WTC11 (cell line): ENCODE results near the gene ATXN7. TPM values are rescaled to one million over a fixed set of nuclear protein-coding genes. Genes with fewer than 3 reads are reported as not detected.
A peak's percentile ranks its signal among the peaks of the same experiment; 100 is the strongest.

ENCODE experiments used
- ATAC-seq: fragments of 200-7000 bp; cut with Tn5 transposase; 2 replicates; pipeline ENCODE4 v1.10.0; 2021; ENCODE audit warnings: mild to moderate bottlenecking, moderate library complexity
- CTCF ChIA-PET: fragments of 300-600 bp; sonication (Branson Sonifier 250); formaldehyde crosslinking; loops from one replicate; lab custom pipeline; 2021; ENCODE audit warnings: antibody characterized with exemption; lab: Charles Lee
- POLR2A ChIA-PET: fragments of 350-600 bp; sonication (Branson Sonifier 250); formaldehyde crosslinking; loops from one replicate; lab custom pipeline; 2021; ENCODE audit warnings: antibody characterized with exemption; lab: Charles Lee
- DNase-seq: peaks from one replicate; pipeline ENCODE4 v3.0.0; 2021; ENCODE audit warnings: low spot score
- H3K27ac Mint-ChIP-seq: 2 replicates; pipeline ENCODE4 v1.8.0; 2021; ENCODE audit warnings: mixed read lengths
- H3K27me3 Mint-ChIP-seq: 2 replicates; pipeline ENCODE4 v1.8.0; 2021; ENCODE audit warnings: low read depth, mild to moderate bottlenecking, moderate library complexity, mixed read lengths
- H3K36me3 Mint-ChIP-seq: 2 replicates; pipeline ENCODE4 v1.8.0; 2021; ENCODE audit warnings: mixed read lengths
- H3K4me1 Mint-ChIP-seq: 2 replicates; pipeline ENCODE4 v1.8.0; 2022; ENCODE audit warnings: mixed read lengths
- H3K4me3 Mint-ChIP-seq: 2 replicates; pipeline ENCODE4 v1.8.0; 2021; ENCODE audit warnings: mild to moderate bottlenecking, moderate library complexity, mixed read lengths
- H3K9me3 Mint-ChIP-seq: 2 replicates; pipeline ENCODE4 v1.8.0; 2021; ENCODE audit warnings: mixed read lengths
- AR ChIP-seq: fragments of 250-450 bp; sonication (Bioruptor Pico); IDR thresholded peaks from 2 replicates; pipeline ENCODE4 v1.9.0; 2021; ENCODE audit warnings: mild to moderate bottlenecking
- ATF1 ChIP-seq: sonication (generic); formaldehyde crosslinking; IDR thresholded peaks from 2 replicates; pipeline ENCODE4 v1.8.1; 2023; ENCODE audit warnings: mild to moderate bottlenecking, moderate library complexity, missing genetic modification reagents
- ATF2 ChIP-seq: sonication (generic); formaldehyde crosslinking; IDR thresholded peaks from 2 replicates; pipeline ENCODE4 v1.8.1; 2022; ENCODE audit warnings: low read depth, missing genetic modification reagents, borderline replicate concordance
- ATF3 ChIP-seq: sonication (generic); formaldehyde crosslinking; conservative IDR thresholded peaks from 2 replicates; pipeline ENCODE4 v1.8.1; 2022; ENCODE audit warnings: mild to moderate bottlenecking, missing genetic modification reagents
- CDX4 ChIP-seq: fragments of 250-450 bp; sonication (Bioruptor Pico); IDR thresholded peaks from 2 replicates; pipeline ENCODE4 v1.9.0; 2021; ENCODE audit warnings: moderate library complexity, mild to moderate bottlenecking, inconsistent platforms, borderline replicate concordance
- CTCF ChIP-seq: fragments of 200-600 bp; IDR thresholded peaks from 2 replicates; pipeline ENCODE4 v1.8.0; 2022; ENCODE audit warnings: antibody characterized with exemption
- ETV6 ChIP-seq: sonication (generic); formaldehyde crosslinking; IDR thresholded peaks from 2 replicates; pipeline ENCODE4 v1.8.1; 2022; ENCODE audit warnings: mild to moderate bottlenecking, missing genetic modification reagents
- FOXJ3 ChIP-seq: sonication (generic); formaldehyde crosslinking; IDR thresholded peaks from 2 replicates; pipeline ENCODE4 v1.9.0; 2021; ENCODE audit warnings: missing genetic modification reagents, mild to moderate bottlenecking, borderline replicate concordance
- FOXK1 ChIP-seq: sonication (generic); formaldehyde crosslinking; IDR thresholded peaks from 2 replicates; pipeline ENCODE4 v1.8.0; 2022; ENCODE audit warnings: mild to moderate bottlenecking, moderate library complexity, missing genetic modification reagents
- IRF2 ChIP-seq: sonication (generic); formaldehyde crosslinking; IDR thresholded peaks from 2 replicates; pipeline ENCODE4 v1.8.0; 2022; ENCODE audit warnings: low read depth, missing genetic modification reagents, borderline replicate concordance
- MXD4 ChIP-seq: fragments of 250-450 bp; sonication (Bioruptor Pico); IDR thresholded peaks from 2 replicates; pipeline ENCODE4 v1.8.0; 2021; ENCODE audit warnings: mild to moderate bottlenecking, moderate library complexity, borderline replicate concordance
- NFE2L1 ChIP-seq: sonication (generic); formaldehyde crosslinking; IDR thresholded peaks from 2 replicates; pipeline ENCODE4 v1.8.1; 2023; ENCODE audit warnings: missing genetic modification reagents
- NFYB ChIP-seq: sonication (generic); formaldehyde crosslinking; conservative IDR thresholded peaks from 2 replicates; pipeline ENCODE4 v1.8.0; 2022; ENCODE audit warnings: low read depth, missing genetic modification reagents
- OVOL2 ChIP-seq: fragments of 250-450 bp; sonication (Bioruptor Pico); IDR thresholded peaks from 2 replicates; pipeline ENCODE4 v1.9.0; 2021; ENCODE audit warnings: mild to moderate bottlenecking, borderline replicate concordance
- SP1 ChIP-seq: sonication (generic); formaldehyde crosslinking; conservative IDR thresholded peaks from 2 replicates; pipeline ENCODE4 v1.8.1; 2022; ENCODE audit warnings: missing genetic modification reagents
- ZBTB21 ChIP-seq: sonication (generic); formaldehyde crosslinking; IDR thresholded peaks from 2 replicates; pipeline ENCODE4 v1.8.1; 2023; ENCODE audit warnings: mild to moderate bottlenecking, missing genetic modification reagents, borderline replicate concordance
- ZNF138 ChIP-seq: sonication (generic); formaldehyde crosslinking; conservative IDR thresholded peaks from 2 replicates; pipeline ENCODE4 v1.8.1; 2022; ENCODE audit warnings: mild to moderate bottlenecking, moderate library complexity, missing genetic modification reagents
- ZNF232 ChIP-seq: sonication (generic); formaldehyde crosslinking; IDR thresholded peaks from 2 replicates; pipeline ENCODE4 v1.8.0; 2022; ENCODE audit warnings: mild to moderate bottlenecking, missing genetic modification reagents
- ZNF512 ChIP-seq: sonication (generic); formaldehyde crosslinking; IDR thresholded peaks from 2 replicates; pipeline ENCODE4 v1.8.1; 2022; ENCODE audit warnings: missing genetic modification reagents, borderline replicate concordance
- ZNF532 ChIP-seq: fragments of 250-450 bp; sonication (Bioruptor Pico); IDR thresholded peaks from 2 replicates; pipeline ENCODE4 v1.9.0; 2021; ENCODE audit warnings: mild to moderate bottlenecking, borderline replicate concordance
- ZNF671 ChIP-seq: fragments of 250-450 bp; sonication (Bioruptor Pico); IDR thresholded peaks from 2 replicates; pipeline ENCODE4 v1.8.0; 2021; ENCODE audit warnings: mild to moderate bottlenecking
- total RNA-seq: library from RNA; stranded (reverse); gene quantifications from 3 replicates; pipeline ENCODE4 v1.2.3, GENCODE V29; 2021

ATXN7 gene
- total RNA-seq, 1 experiment from 2014 or later: 11.7 TPM

GRCh38 chr3:63914312-63914711 lies 50.6 kb downstream of the ATXN7 start (continued):
- no peak for TF ChIP-seq ATF2 (CRISPR knock-in tag)
- TF ChIP-seq OVOL2 (CRISPR knock-in tag): no peak
- no peak for TF ChIP-seq IRF2 (CRISPR knock-in tag)
- no peak for TF ChIP-seq ZBTB21
- TF ChIP-seq ZNF512: no peak
- TF ChIP-seq CTCF: no peak

GRCh38 chr3:63918321-63918720 lies 54.7 kb downstream of the ATXN7 start:
- Mint-ChIP-seq H3K36me3 (peaks cover 25% of the 10 kb centered on the region), H3K27ac (peak overlapping the region; percentile 31), H3K4me1 (peaks cover 6% of the 10 kb centered on the region), H3K4me3 (no peak overlapping the region), H3K27me3 (peaks cover 3% of the 10 kb centered on the region; the same call in 1 of the 2 replicates), H3K9me3 (no peaks in the 10 kb centered on the region)
- no peak for TF ChIP-seq FOXK1 (CRISPR knock-in tag)
- TF ChIP-seq NFE2L1: no peak
- TF ChIP-seq ATF3: no peak
- TF ChIP-seq ZNF671 (CRISPR knock-in tag): no peak
- TF ChIP-seq SP1 (CRISPR knock-in tag): no peak
- TF ChIP-seq ATF1 (CRISPR knock-in tag): no peak
- TF ChIP-seq MXD4 (CRISPR knock-in tag): no peak
- no peak for TF ChIP-seq FOXJ3 (CRISPR knock-in tag)
- TF ChIP-seq AR (CRISPR knock-in tag): no peak
- TF ChIP-seq ETV6 (CRISPR knock-in tag): no peak
- TF ChIP-seq ZNF532 (CRISPR knock-in tag): no peak
- no peak for TF ChIP-seq NFYB
- TF ChIP-seq ZBTB21: no peak
- no peak for TF ChIP-seq CDX4 (CRISPR knock-in tag)
- no peak for TF ChIP-seq ZNF138 (CRISPR knock-in tag)
- TF ChIP-seq CTCF: no peak
- TF ChIP-seq ZNF232 (CRISPR knock-in tag): no peak
- no peak for ATAC-seq
- POLR2A ChIA-PET: no interaction called here
- CTCF ChIA-PET: no interaction called here
- no peak for DNase-seq
